Endothelial cell of umbilical vein (primary cell): Measurements from ENCODE around the gene RNU1-3. TPM values are rescaled to one million over a fixed set of nuclear protein-coding genes. Genes with fewer than 3 reads are reported as not detected.
"Not testable (repeated sequence)": the region's sequence is repeated elsewhere in the genome, so short reads cannot be mapped to it uniquely, and the experiment has no call there.

ENCODE experiments used
- BruUV-seq: library from RNA; stranded (reverse); fragments of 400-500 nt; replicated peaks from 2 replicates; lab custom pipeline; 2021; lab: Mats Ljungman, UMichigan
- CTCF ChIA-PET: fragments of 300-600, 350-600 bp; sonication (Branson Sonifier 250); formaldehyde crosslinking; loops from one replicate; lab custom pipeline; 2021; ENCODE audit warnings: antibody characterized with exemption, inconsistent platforms; lab: Charles Lee
- POLR2A ChIA-PET: fragments of 300-600, 350-600 bp; sonication (Branson Sonifier 250); formaldehyde crosslinking; loops from one replicate; lab custom pipeline; 2021; ENCODE audit warnings: antibody characterized with exemption, inconsistent platforms; lab: Charles Lee
- DNase-seq: peaks from one replicate; pipeline ENCODE4 v3.0.0-alpha.2; 2011; ENCODE audit warnings: low read depth, low spot score
- FAIRE-seq: peaks from 2 replicates; lab custom pipeline; 2011; peaks lifted over from hg19 to GRCh38; lab: Jason Lieb, UNC
- H2AFZ ChIP-seq: 2 replicates; pipeline ENCODE4 v1.6.0; 2012; ENCODE audit warnings: low read depth, low read length, control low read depth, inconsistent platforms
- H3K27ac ChIP-seq: 2 replicates; pipeline ENCODE4 v1.5.1; 2011; ENCODE audit warnings: low read depth, mild to moderate bottlenecking, control low read depth, low read length, moderate library complexity; ENCODE audit not compliant: insufficient read depth
- H3K27me3 ChIP-seq, 2 experiments: 2 replicates each; pipeline versions ENCODE4 v1.6.0 to v1.6.1; 2011; ENCODE audit warnings: low read length in 2 of 2, mixed read lengths in 1 of 2; ENCODE audit not compliant: control insufficient read depth in 2 of 2, insufficient read depth in 2 of 2
- H3K36me3 ChIP-seq, 2 experiments: 2 replicates in 1 of 2; 3 replicates in 1 of 2; pipeline ENCODE4 v1.5.1; 2011; ENCODE audit warnings: low read length in 2 of 2, mild to moderate bottlenecking in 1 of 2, moderate library complexity in 1 of 2; ENCODE audit not compliant: control insufficient read depth in 2 of 2, insufficient read depth in 2 of 2; ENCODE audit errors: extremely low read depth in 1 of 2
- H3K4me1 ChIP-seq: 3 replicates; pipeline ENCODE4 v1.5.1; 2011; ENCODE audit warnings: mild to moderate bottlenecking, low read length; ENCODE audit not compliant: control insufficient read depth, insufficient read depth; ENCODE audit errors: extremely low read depth
- H3K4me2 ChIP-seq: 2 replicates; pipeline ENCODE4 v1.6.1; 2011; ENCODE audit warnings: low read length, control low read depth, mixed read lengths; ENCODE audit not compliant: insufficient read depth
- H3K4me3 ChIP-seq, 3 experiments: fragments of 200-600 bp in 1 of 3; sonication (generic), shearing (Covaris generic) in 1 of 3; replicated peaks in 1 of 3; 2 replicates each; pipeline ENCODE4 v1.5.1; 2011 to 2016; ENCODE audit warnings: control low read depth in 3 of 3, low read length in 3 of 3, mild to moderate bottlenecking in 2 of 3, inconsistent platforms in 1 of 3, low read depth in 1 of 3, moderate library complexity in 1 of 3; ENCODE audit not compliant: insufficient read depth in 1 of 3
- H3K79me2 ChIP-seq: 2 replicates; pipeline ENCODE4 v1.6.0; 2012; ENCODE audit warnings: low read length, inconsistent platforms; ENCODE audit not compliant: control insufficient read depth, insufficient read depth
- H3K9ac ChIP-seq: replicated peaks from 2 replicates; pipeline ENCODE3; 2011; ENCODE audit warnings: low read length, control low read depth; ENCODE audit not compliant: insufficient read depth; ENCODE audit errors: extremely low read depth
- H3K9me1 ChIP-seq: replicated peaks from 3 replicates; pipeline ENCODE4 v1.6.0; 2011; ENCODE audit warnings: mild to moderate bottlenecking, low read length; ENCODE audit not compliant: control insufficient read depth, insufficient read depth; ENCODE audit errors: extremely low read depth
- H3K9me3 ChIP-seq: replicated peaks from 2 replicates; pipeline ENCODE4 v1.5.1; 2012; ENCODE audit warnings: low read length, inconsistent platforms; ENCODE audit not compliant: control insufficient read depth, insufficient read depth
- H4K20me1 ChIP-seq: replicated peaks from 2 replicates; pipeline ENCODE3; 2011; ENCODE audit warnings: mild to moderate bottlenecking, low read length; ENCODE audit not compliant: control insufficient read depth, insufficient read depth; ENCODE audit errors: extremely low read depth
- EZH2 ChIP-seq: IDR thresholded peaks from 2 replicates; pipeline ENCODE4 v1.6.1; 2012; ENCODE audit warnings: borderline replicate concordance, low read depth, mild to moderate bottlenecking, moderate library complexity, low read length, inconsistent platforms; ENCODE audit not compliant: severe bottlenecking
- FOS ChIP-seq: IDR thresholded peaks from 2 replicates; pipeline ENCODE4 v1.6.1; 2011; ENCODE audit warnings: mild to moderate bottlenecking, low read length, moderate library complexity, borderline replicate concordance; ENCODE audit not compliant: insufficient read depth
- POLR2A ChIP-seq: IDR thresholded peaks from 2 replicates; pipeline ENCODE4 v1.6.1; 2012; ENCODE audit warnings: low read depth, mild to moderate bottlenecking, control low read depth, low read length
- dilution Hi-C: fragments of 300-500 bp; cut with MboI; formaldehyde crosslinking; loops from one replicate; pipeline ENCODE4 v1.15.0; 2019; ENCODE audit warnings: low sequenced_read_pairs; ENCODE audit not compliant: extremely low pct_ligation_motif_present
- intact Hi-C: fragments of 100-400 bp; cut with micrococcal nuclease; formaldehyde crosslinking; loops from one replicate; pipeline ENCODE4 v1.10.0; 2022
- polyA plus RNA-seq, 4 experiments: library from polyadenylated mRNA; depleted of rRNA in 3 of 4; stranded (reverse) in 3 of 4; unstranded in 1 of 4; fragments of >200 nt; gene quantifications; 2 replicates each; pipeline versions ENCODE4 v1.2.1 to v1.2.3, GENCODE V29; 2011 to 2012; ENCODE audit warnings: missing spikeins in 1 of 4
- total RNA-seq: library from RNA; stranded (reverse); gene quantifications from 2 replicates; pipeline ENCODE4 v1.2.3, GENCODE V29; 2021
- TF ChIP-seq, protein P1 (sequence below), 2 donors: IDR thresholded peaks; 1 replicate in 1 of 2; 2 replicates in 1 of 2; pipeline ENCODE4 v1.5.1; 2011; ENCODE audit warnings: low read length in 2 of 2, mild to moderate bottlenecking in 2 of 2, moderate library complexity in 2 of 2, control low read depth in 1 of 2, inconsistent platforms in 1 of 2, low read depth in 1 of 2; ENCODE audit not compliant: insufficient read depth in 1 of 2; ENCODE audit errors: extremely low read depth in 1 of 2
- TF ChIP-seq, protein P2 (sequence below): IDR thresholded peaks from 2 replicates; pipeline ENCODE4 v1.6.1; 2011; ENCODE audit not compliant: insufficient read depth, insufficient read length

RNU1-3 gene
- total and polyA plus RNA-seq, 2 donors (not counting 3 experiments of a cell fraction or from before 2014, with no cell fraction given): 206 to 1,319 TPM

DNA sequence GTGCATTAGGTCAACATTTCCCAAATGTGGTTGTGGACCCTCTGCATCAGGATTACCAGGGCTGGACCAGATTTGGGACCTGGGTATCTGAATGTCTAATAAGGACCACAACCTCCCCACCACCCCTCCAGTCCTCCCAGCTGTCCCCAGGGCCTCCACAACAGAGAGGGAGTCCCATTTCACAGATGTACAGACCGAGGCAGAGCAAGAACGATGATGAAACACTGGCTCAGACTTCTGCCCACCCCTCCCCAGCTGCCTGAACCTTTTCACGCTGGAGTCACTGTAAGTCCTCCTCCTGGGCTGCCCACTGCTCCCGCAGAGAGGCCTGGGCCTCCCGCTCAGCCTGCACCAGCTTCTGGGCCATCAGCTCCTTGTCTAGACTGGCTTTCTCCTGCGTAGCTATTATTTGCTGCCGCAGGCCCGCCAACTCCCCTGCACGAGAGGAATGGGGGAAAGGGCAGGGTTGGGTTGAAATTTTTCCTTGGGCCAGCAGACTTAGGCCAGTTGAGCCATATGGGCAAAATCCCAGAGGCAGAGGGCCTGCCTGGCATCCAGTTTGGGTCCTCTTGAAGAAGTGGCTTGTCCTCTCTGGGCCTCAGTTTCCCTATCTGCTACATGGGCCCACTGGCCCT lies 45.0 kb downstream of the RNU1-3 start:
- CTCF ChIA-PET: interaction anchor here (1.0 to 3.4 kb wide), 20 partner anchors 10 to 330 kb away, joined by 3 to 69 read pairs (median 7); no protein-coding TSS in a partner anchor
- H3K4me2 ChIP-seq, FAIRE-seq, BruUV-seq, H3K4me1 ChIP-seq, H3K9ac ChIP-seq, dilution Hi-C loops, DNase-seq, H2AFZ ChIP-seq, H3K27me3 ChIP-seq, POLR2A ChIA-PET, H3K27ac ChIP-seq, H3K9me1 ChIP-seq, H3K4me3 ChIP-seq, H3K9me3 ChIP-seq, H3K79me2 ChIP-seq, H4K20me1 ChIP-seq: not testable (repeated sequence)
- peaks cover 2 to 37% of the 10 kb centered on the region in 2 experiments for H3K36me3 ChIP-seq
- intact Hi-C loops: loop anchor here (1.0 to 2.0 kb wide), 4 partner anchors 9 to 425 kb away; no protein-coding TSS in a partner anchor

DNA sequence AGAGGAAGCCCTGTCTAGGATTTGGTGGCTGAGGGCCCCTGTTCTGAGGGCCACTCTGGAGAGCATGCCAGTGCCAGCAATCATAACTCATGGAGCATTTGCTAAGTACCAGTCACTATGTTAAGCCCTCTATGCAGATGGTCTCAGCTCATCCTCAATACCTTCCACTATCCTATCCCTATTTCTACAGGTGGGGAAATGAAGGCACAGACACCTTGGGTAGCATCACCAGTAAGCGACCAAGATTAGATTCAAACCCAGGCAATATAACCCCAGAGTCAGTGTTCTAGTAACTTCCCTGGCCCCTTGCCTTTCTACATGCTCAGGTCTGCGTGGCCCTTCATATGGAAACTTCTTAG lies 45.5 kb downstream of the RNU1-3 start:
- ChIA-PET CTCF (interaction anchor here (0.7 to 3.4 kb wide), 43 partner anchors 9 to 548 kb away, joined by 3 to 69 read pairs (median 6); partner anchors contain the start of genes CROCC and NECAP2), POLR2A (interaction anchor here (0.7 kb wide), 2 partner anchors 268 to 1442 kb away, joined by 5 read pairs; no protein-coding TSS in a partner anchor)
- Histone ChIP-seq H2AFZ (no peak overlapping the region), H3K79me2 (no peaks in the 10 kb centered on the region), H3K9ac (no peak overlapping the region), H3K4me3 (no peak overlapping the region), H3K4me1 (no peaks in the 10 kb centered on the region), H3K4me2 (no peak overlapping the region), H3K9me1 (no peaks in the 10 kb centered on the region), H3K27me3 (no peaks in the 10 kb centered on the region), H3K36me3 (peaks cover 2 to 34% of the 10 kb centered on the region in 2 experiments), H3K27ac (no peak overlapping the region), H4K20me1 (no peaks in the 10 kb centered on the region), H3K9me3 (no peaks in the 10 kb centered on the region)
- DNase-seq (no peak), FAIRE-seq (no peak)
- dilution Hi-C loops (no loop called here), intact Hi-C loops (loop anchor here (1.0 to 2.0 kb wide), 4 partner anchors 9 to 425 kb away; no protein-coding TSS in a partner anchor)
- no peak for TF ChIP-seq FOS
- TF ChIP-seq, protein P1, sequence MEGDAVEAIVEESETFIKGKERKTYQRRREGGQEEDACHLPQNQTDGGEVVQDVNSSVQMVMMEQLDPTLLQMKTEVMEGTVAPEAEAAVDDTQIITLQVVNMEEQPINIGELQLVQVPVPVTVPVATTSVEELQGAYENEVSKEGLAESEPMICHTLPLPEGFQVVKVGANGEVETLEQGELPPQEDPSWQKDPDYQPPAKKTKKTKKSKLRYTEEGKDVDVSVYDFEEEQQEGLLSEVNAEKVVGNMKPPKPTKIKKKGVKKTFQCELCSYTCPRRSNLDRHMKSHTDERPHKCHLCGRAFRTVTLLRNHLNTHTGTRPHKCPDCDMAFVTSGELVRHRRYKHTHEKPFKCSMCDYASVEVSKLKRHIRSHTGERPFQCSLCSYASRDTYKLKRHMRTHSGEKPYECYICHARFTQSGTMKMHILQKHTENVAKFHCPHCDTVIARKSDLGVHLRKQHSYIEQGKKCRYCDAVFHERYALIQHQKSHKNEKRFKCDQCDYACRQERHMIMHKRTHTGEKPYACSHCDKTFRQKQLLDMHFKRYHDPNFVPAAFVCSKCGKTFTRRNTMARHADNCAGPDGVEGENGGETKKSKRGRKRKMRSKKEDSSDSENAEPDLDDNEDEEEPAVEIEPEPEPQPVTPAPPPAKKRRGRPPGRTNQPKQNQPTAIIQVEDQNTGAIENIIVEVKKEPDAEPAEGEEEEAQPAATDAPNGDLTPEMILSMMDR (IDR thresholded peaks at IDR 0.05; ENCODE audit: extremely low read depth in 1 of 2, insufficient read depth in 1 of 2, low read depth in 1 of 2, low read length in 2 of 2): no peak
- no peak for TF ChIP-seq EZH2
- TF ChIP-seq POLR2A: peak; percentile 31
- TF ChIP-seq, protein P2, sequence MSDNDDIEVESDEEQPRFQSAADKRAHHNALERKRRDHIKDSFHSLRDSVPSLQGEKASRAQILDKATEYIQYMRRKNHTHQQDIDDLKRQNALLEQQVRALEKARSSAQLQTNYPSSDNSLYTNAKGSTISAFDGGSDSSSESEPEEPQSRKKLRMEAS: no peak
- BruUV-seq: no TSS peak

DNA sequence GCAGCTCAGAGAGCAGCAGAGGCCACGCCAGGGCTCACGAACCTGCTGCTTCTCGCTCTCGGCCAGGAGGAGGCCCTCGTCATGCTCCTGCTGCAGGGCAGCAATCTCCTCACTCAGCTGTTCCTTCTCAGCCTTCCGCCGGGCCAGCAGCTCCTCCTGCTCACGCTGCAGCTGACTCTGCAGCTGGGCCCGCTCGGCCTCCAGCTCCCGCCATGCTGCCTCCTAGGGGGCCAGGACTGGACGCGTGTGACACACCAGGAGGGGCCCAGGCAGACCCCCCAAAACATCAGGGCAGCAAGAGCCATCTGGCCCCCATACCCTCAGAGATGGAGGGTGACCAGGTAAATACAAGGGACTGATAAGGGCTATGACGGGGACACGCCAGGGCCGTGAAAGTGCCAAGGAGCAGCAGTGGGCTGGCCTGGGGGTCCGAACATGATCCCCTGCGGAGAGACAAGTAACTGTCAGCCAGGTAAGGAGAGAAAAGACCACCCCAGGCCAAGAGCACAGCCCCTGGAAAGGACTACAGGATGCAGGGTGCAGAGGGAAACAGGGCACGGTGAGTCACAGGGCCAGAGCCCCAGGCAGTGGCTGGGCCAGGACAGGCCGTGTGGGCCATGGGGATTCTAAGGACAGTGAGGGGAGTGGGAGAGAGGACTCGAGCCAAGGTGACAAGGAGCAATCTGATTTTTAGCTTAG lies 46.8 kb downstream of the RNU1-3 start:
- H3K4me3 ChIP-seq, H3K4me1 ChIP-seq, POLR2A ChIA-PET, H4K20me1 ChIP-seq, H3K79me2 ChIP-seq, DNase-seq, H3K9ac ChIP-seq, BruUV-seq, FAIRE-seq, H3K9me1 ChIP-seq, H3K27ac ChIP-seq, H2AFZ ChIP-seq, H3K9me3 ChIP-seq, H3K27me3 ChIP-seq, dilution Hi-C loops, H3K4me2 ChIP-seq: not testable (repeated sequence)
- intact Hi-C loops: loop anchor here (2.0 kb wide), 1 partner anchor 25 kb away; no protein-coding TSS in a partner anchor
- peaks cover 2 to 25% of the 10 kb centered on the region in 2 experiments for H3K36me3 ChIP-seq
- CTCF ChIA-PET: interaction anchor here (0.7 to 3.4 kb wide), 11 partner anchors 8 to 398 kb away, joined by 3 to 51 read pairs (median 10); partner anchors contain the start of gene CROCC
